NCI-H82 treated with DMSO at 0.1 percent for 48 hours (cell line): ENCODE data around the gene FAM107A.

Experiments
- DNase-seq: peaks from one replicate; lab custom pipeline; 2025; ENCODE audit not compliant: unreplicated experiment; lab: John Stamatoyannopoulos, UW

The FAM107A gene

GRCh38 chr3:58577269-58577821 is at the start of gene FAM107A:
Gene FAM107A (minus strand): TSS chr3:58577391. CDS start chr3:58569860, 7,531 bp downstream.
- no peak for DNase-seq

GRCh38 chr3:58625196-58625824 is 48.1 kb upstream of the FAM107A start:
- DNase-seq: no peak

GRCh38 chr3:58624550-58624949 is 47.4 kb upstream of the FAM107A start:
- no peak for DNase-seq

- DNase-seq: no peak
These were observed 46.8 kb upstream of the FAM107A start for GRCh38 chr3:58623961-58624360.

- DNase-seq: no peak
These were observed 46.3 kb upstream of the FAM107A start for GRCh38 chr3:58623478-58623877.

GRCh38 chr3:58622892-58623291 is 45.7 kb upstream of the FAM107A start:
- no peak for DNase-seq

- no peak for DNase-seq
These were observed 45.2 kb upstream of the FAM107A start for GRCh38 chr3:58622436-58622835.

- no peak for DNase-seq
These were observed 44.1 kb upstream of the FAM107A start for GRCh38 chr3:58621086-58621830.

- DNase-seq: no peak
These were observed 43.2 kb upstream of the FAM107A start for GRCh38 chr3:58620421-58620820.

- no peak for DNase-seq
These were observed 40.2 kb upstream of the FAM107A start for GRCh38 chr3:58617338-58617761.

- DNase-seq: no peak
These were observed 36.3 kb upstream of the FAM107A start for GRCh38 chr3:58613236-58614132.

- DNase-seq: no peak
These were observed 35.6 kb upstream of the FAM107A start for GRCh38 chr3:58612830-58613229.

GRCh38 chr3:58609990-58610389 is 32.8 kb upstream of the FAM107A start:
- no peak for DNase-seq

- DNase-seq: no peak
These were observed 31.5 kb upstream of the FAM107A start for GRCh38 chr3:58608648-58609047.

- no peak for DNase-seq
These were observed 30.6 kb upstream of the FAM107A start for GRCh38 chr3:58607816-58608215.

- DNase-seq: no peak
These were observed 29.5 kb upstream of the FAM107A start for GRCh38 chr3:58606693-58607092.

GRCh38 chr3:58604031-58604430 is 26.8 kb upstream of the FAM107A start:
- no peak for DNase-seq

- no peak for DNase-seq
These were observed 26.4 kb upstream of the FAM107A start for GRCh38 chr3:58603606-58604005.

- no peak for DNase-seq
These were observed 20.6 kb upstream of the FAM107A start for GRCh38 chr3:58597770-58598310.

- DNase-seq: no peak
These were observed 19.8 kb upstream of the FAM107A start for GRCh38 chr3:58596834-58597518.
